H1 (cell line): ENCODE results near the gene PDE4B.

Experiments
- CBX5 ChIP-seq: fragments of 300-800, 300-1000 bp; sonication (generic); IDR thresholded peaks from 2 replicates; pipeline ENCODE4 v1.7.1; 2016; ENCODE audit warnings: antibody characterized with exemption, low read length, low read depth
- CBX8 ChIP-seq: fragments of 300-800, 300-1000 bp; sonication (generic); IDR thresholded peaks from 2 replicates; pipeline ENCODE4 v1.7.1; 2016; ENCODE audit warnings: low read depth, low read length, borderline replicate concordance
- EZH2 ChIP-seq: fragments of 200-600 bp; sonication (generic); IDR thresholded peaks from 2 replicates; pipeline ENCODE4 v1.7.1; 2012; ENCODE audit warnings: low read depth, mild to moderate bottlenecking, moderate library complexity, low read length, inconsistent platforms; ENCODE audit not compliant: severe bottlenecking
- GTF2F1 ChIP-seq: IDR thresholded peaks from 2 replicates; pipeline ENCODE4 v1.6.1; 2012; ENCODE audit warnings: low read depth, low read length, improper control_type of control experiment, borderline replicate concordance
- HDAC2 ChIP-seq, 2 experiments: fragments of 300-600 bp in 1 of 2; sonication (generic) in 1 of 2; IDR thresholded peaks; 2 replicates each; pipeline ENCODE4 v1.6.1; 2011 to 2012; ENCODE audit warnings: low read depth in 2 of 2, low read length in 2 of 2, mild to moderate bottlenecking in 2 of 2, moderate library complexity in 2 of 2, borderline replicate concordance in 1 of 2, inconsistent platforms in 1 of 2
- JUN ChIP-seq: IDR thresholded peaks from 2 replicates; pipeline ENCODE4 v1.6.1; 2011; ENCODE audit warnings: low read depth, mild to moderate bottlenecking, improper control_type of control experiment, low read length
- JUND ChIP-seq: IDR thresholded peaks from 2 replicates; pipeline ENCODE4 v1.6.1; 2011; ENCODE audit warnings: mild to moderate bottlenecking, improper control_type of control experiment, low read length
- POLR2A ChIP-seq, 2 experiments: IDR thresholded peaks; 1 replicate in 1 of 2; 2 replicates in 1 of 2; pipeline ENCODE4 v1.6.1; 2011; ENCODE audit warnings: low read depth in 2 of 2, low read length in 2 of 2, mild to moderate bottlenecking in 2 of 2; ENCODE audit errors: control extremely low read depth in 1 of 2
- POLR2AphosphoS5 ChIP-seq: IDR thresholded peaks from 2 replicates; pipeline ENCODE4 v1.6.1; 2011; ENCODE audit warnings: low read depth, low read length
- SP1 ChIP-seq: IDR thresholded peaks from 2 replicates; pipeline ENCODE4 v1.6.1; 2011; ENCODE audit warnings: low read depth, low read length
- SRF ChIP-seq: IDR thresholded peaks from 2 replicates; pipeline ENCODE4 v1.6.1; 2011; ENCODE audit warnings: mild to moderate bottlenecking, low read depth, low read length, moderate library complexity
- TEAD4 ChIP-seq: IDR thresholded peaks from 2 replicates; pipeline ENCODE4 v1.6.1; 2012; ENCODE audit warnings: low read depth, low read length, inconsistent platforms, mixed read lengths
- TF ChIP-seq, protein P1 (sequence below), 3 experiments: IDR thresholded peaks; 1 replicate in 2 of 3; 2 replicates in 1 of 3; pipeline versions ENCODE4 v1.5.1 to v1.6.1; 2011; ENCODE audit warnings: low read length in 3 of 3, mild to moderate bottlenecking in 3 of 3, inconsistent platforms in 2 of 3, low read depth in 1 of 3, moderate library complexity in 1 of 3; ENCODE audit not compliant: insufficient read depth in 1 of 3; ENCODE audit errors: control extremely low read depth in 1 of 3

DNA sequence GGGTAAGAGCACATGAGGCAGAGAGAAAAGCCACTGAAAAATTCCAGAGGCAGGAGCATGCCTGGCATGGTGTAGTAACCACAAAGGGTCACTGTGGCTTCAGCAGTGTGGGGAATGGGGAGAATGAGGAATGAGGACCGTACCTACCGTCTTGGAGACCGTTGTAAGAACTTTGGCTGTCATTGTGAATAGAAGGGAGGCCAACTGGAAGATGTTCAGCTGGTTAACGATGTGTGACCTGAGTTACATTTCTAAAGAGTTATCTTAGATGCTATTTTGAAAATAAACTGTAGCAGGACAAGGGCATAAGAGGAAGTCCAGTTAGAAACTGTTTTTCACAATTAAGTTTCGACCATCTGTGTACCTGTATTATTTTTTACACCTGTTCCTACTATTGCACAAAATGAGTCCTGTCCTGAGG, 375.8 kb downstream of the PDE4B start:
- TF ChIP-seq, protein P1, sequence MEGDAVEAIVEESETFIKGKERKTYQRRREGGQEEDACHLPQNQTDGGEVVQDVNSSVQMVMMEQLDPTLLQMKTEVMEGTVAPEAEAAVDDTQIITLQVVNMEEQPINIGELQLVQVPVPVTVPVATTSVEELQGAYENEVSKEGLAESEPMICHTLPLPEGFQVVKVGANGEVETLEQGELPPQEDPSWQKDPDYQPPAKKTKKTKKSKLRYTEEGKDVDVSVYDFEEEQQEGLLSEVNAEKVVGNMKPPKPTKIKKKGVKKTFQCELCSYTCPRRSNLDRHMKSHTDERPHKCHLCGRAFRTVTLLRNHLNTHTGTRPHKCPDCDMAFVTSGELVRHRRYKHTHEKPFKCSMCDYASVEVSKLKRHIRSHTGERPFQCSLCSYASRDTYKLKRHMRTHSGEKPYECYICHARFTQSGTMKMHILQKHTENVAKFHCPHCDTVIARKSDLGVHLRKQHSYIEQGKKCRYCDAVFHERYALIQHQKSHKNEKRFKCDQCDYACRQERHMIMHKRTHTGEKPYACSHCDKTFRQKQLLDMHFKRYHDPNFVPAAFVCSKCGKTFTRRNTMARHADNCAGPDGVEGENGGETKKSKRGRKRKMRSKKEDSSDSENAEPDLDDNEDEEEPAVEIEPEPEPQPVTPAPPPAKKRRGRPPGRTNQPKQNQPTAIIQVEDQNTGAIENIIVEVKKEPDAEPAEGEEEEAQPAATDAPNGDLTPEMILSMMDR (IDR thresholded peaks at IDR 0.05; ENCODE audit: control extremely low read depth in 1 of 3, insufficient read depth in 1 of 3, low read depth in 1 of 3, low read length in 3 of 3), result no peak
- TF ChIP-seq POLR2A (IDR thresholded peaks at IDR 0.05; ENCODE audit: control extremely low read depth in 1 of 2, low read depth in 2 of 2, low read length in 2 of 2), result no peak
- TF ChIP-seq SRF, result no peak
- TF ChIP-seq SP1, result no peak
- no peak for TF ChIP-seq CBX8
- no peak for TF ChIP-seq CBX5
- no peak for TF ChIP-seq JUND
- no peak for TF ChIP-seq EZH2
- no peak for TF ChIP-seq TEAD4
- no peak for TF ChIP-seq HDAC2 (IDR thresholded peaks at IDR 0.05; ENCODE audit: borderline replicate concordance in 1 of 2, low read depth in 2 of 2, low read length in 2 of 2)
- TF ChIP-seq GTF2F1, result no peak
- no peak for TF ChIP-seq POLR2AphosphoS5
- TF ChIP-seq JUN, result no peak
